Measurements from ENCODE around the gene KRT71.

The KRT71 gene

GRCh38 chr12:52575256-52575655 is 22.3 kb upstream of the KRT71 start:
- no peak for DNase-seq (ENCODE audit: low read depth in 2 of 2)

- DNase-seq (ENCODE audit: low read depth in 2 of 2) = no peak
Measured at GRCh38 chr12:52573743-52574142, 20.8 kb upstream of the KRT71 start, which contains the start of gene KRT74. TSS of gene KRT74 (minus strand) at chr12:52573843. CDS start at chr12:52573777, 66 bp downstream.

GRCh38 chr12:52573306-52573705 is 20.4 kb upstream of the KRT71 start:
- DNase-seq (ENCODE audit: low read depth in 2 of 2) = no peak

GRCh38 chr12:52570511-52570910 is 17.6 kb upstream of the KRT71 start:
- DNase-seq (ENCODE audit: low read depth in 2 of 2) = no peak

GRCh38 chr12:52568111-52568510 is 15.2 kb upstream of the KRT71 start:
- DNase-seq (ENCODE audit: low read depth in 2 of 2) = no peak

- DNase-seq (ENCODE audit: low read depth in 2 of 2) = no peak
Measured at GRCh38 chr12:52566847-52567291, 13.9 kb upstream of the KRT71 start.

- DNase-seq (ENCODE audit: low read depth in 2 of 2) = no peak
Measured at GRCh38 chr12:52564582-52564981, 11.6 kb upstream of the KRT71 start.

- DNase-seq (ENCODE audit: low read depth in 2 of 2) = no peak
Measured at GRCh38 chr12:52561880-52562449, 9.0 kb upstream of the KRT71 start.

GRCh38 chr12:52559979-52560378 is 7.0 kb upstream of the KRT71 start:
- no peak for DNase-seq (ENCODE audit: low read depth in 2 of 2)

GRCh38 chr12:52558781-52559445 is 6.0 kb upstream of the KRT71 start:
- DNase-seq (ENCODE audit: low read depth in 2 of 2) = no peak

GRCh38 chr12:52557476-52557875 is 4.5 kb upstream of the KRT71 start:
- DNase-seq (ENCODE audit: low read depth in 2 of 2) = no peak

GRCh38 chr12:52555577-52555976 is 2.6 kb upstream of the KRT71 start:
- DNase-seq (ENCODE audit: low read depth in 2 of 2) = no peak

- no peak for DNase-seq (ENCODE audit: low read depth in 2 of 2)
Measured at GRCh38 chr12:52552055-52552454, 890 bp downstream of the KRT71 start.

GRCh38 chr12:52551216-52551865 is 1.6 kb downstream of the KRT71 start:
- DNase-seq (ENCODE audit: low read depth in 2 of 2) = no peak

GRCh38 chr12:52546126-52546525 is 6.8 kb downstream of the KRT71 start:
- no peak for DNase-seq (ENCODE audit: low read depth in 2 of 2)

- DNase-seq (ENCODE audit: low read depth in 2 of 2) = no peak
Measured at GRCh38 chr12:52543985-52544883, 8.7 kb downstream of the KRT71 start.

GRCh38 chr12:52542785-52543318 is 10.1 kb downstream of the KRT71 start:
- no peak for DNase-seq (ENCODE audit: low read depth in 2 of 2)

GRCh38 chr12:52542157-52542556 is 10.8 kb downstream of the KRT71 start:
- no peak for DNase-seq (ENCODE audit: low read depth in 2 of 2)

GRCh38 chr12:52541709-52542108 is 11.2 kb downstream of the KRT71 start:
- DNase-seq (ENCODE audit: low read depth in 2 of 2) = no peak

- no peak for DNase-seq (ENCODE audit: low read depth in 2 of 2)
Measured at GRCh38 chr12:52540531-52540930, 12.4 kb downstream of the KRT71 start.

- no peak for DNase-seq (ENCODE audit: low read depth in 2 of 2)
Measured at GRCh38 chr12:52539821-52540173, 13.1 kb downstream of the KRT71 start.

All from activated CD4-positive, alpha-beta T cell treated with anti-CD3 and anti-CD28 coated beads for 24 hours (primary cell).